NB4 (cell line): ENCODE results near the gene NAT16.

Experiments used
- DNase-seq: peaks from one replicate; pipeline ENCODE4 v3.0.0; 2010; ENCODE audit warnings: low read depth
- H3K4me3 ChIP-seq: one replicate; pipeline ENCODE4 v1.5.1; 2011; ENCODE audit warnings: mild to moderate bottlenecking, low read depth, low read length, moderate library complexity
- MYC ChIP-seq: IDR thresholded peaks from 2 replicates; pipeline ENCODE4 v1.6.1; 2011; ENCODE audit warnings: low read depth, low read length
- POLR2A ChIP-seq: IDR thresholded peaks from 2 replicates; pipeline ENCODE4 v1.6.1; 2011; ENCODE audit warnings: mild to moderate bottlenecking; ENCODE audit not compliant: insufficient read length; ENCODE audit errors: extremely low read depth
- TF ChIP-seq, protein P1 (sequence below): IDR thresholded peaks from one replicate; pipeline ENCODE4 v1.5.1; 2012; ENCODE audit warnings: low read depth, low read length
- TF ChIP-seq, protein P2 (sequence below): IDR thresholded peaks from 2 replicates; pipeline ENCODE4 v1.6.1; 2011; ENCODE audit warnings: low read depth, low read length

The NAT16 gene

DNA sequence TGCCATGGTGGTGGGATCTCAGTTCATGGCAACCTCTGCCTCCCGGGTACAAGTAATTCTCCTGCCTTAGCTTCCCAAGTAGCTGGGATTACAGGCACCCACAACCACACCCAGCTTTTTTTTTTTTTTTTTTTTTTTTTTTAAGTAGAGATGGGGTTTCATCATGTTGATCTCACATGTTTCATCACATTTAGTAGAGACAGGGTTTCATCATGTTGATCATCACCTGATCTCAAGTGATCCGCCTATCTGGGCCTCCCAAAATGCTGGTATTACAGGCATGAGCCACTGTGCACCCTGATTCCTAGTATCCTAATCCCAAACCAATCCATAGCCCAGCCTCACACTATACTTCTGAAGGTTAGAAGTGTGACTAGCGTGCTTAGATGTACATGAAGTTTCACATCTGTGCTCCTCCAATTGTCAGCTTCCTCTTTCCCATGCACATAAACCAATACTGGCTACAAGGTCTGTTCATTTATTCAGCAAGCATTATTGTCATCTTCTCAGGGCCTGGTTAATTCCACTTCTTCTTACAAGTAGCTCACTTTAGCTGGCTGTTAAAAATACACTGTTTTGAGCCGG lies 6.8 kb upstream of the NAT16 start:
- no peak overlapping the region for H3K4me3 ChIP-seq
- DNase-seq = peak; percentile 59
- TF ChIP-seq, protein P1, sequence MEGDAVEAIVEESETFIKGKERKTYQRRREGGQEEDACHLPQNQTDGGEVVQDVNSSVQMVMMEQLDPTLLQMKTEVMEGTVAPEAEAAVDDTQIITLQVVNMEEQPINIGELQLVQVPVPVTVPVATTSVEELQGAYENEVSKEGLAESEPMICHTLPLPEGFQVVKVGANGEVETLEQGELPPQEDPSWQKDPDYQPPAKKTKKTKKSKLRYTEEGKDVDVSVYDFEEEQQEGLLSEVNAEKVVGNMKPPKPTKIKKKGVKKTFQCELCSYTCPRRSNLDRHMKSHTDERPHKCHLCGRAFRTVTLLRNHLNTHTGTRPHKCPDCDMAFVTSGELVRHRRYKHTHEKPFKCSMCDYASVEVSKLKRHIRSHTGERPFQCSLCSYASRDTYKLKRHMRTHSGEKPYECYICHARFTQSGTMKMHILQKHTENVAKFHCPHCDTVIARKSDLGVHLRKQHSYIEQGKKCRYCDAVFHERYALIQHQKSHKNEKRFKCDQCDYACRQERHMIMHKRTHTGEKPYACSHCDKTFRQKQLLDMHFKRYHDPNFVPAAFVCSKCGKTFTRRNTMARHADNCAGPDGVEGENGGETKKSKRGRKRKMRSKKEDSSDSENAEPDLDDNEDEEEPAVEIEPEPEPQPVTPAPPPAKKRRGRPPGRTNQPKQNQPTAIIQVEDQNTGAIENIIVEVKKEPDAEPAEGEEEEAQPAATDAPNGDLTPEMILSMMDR = no peak
- no peak for TF ChIP-seq POLR2A
- TF ChIP-seq, protein P2, sequence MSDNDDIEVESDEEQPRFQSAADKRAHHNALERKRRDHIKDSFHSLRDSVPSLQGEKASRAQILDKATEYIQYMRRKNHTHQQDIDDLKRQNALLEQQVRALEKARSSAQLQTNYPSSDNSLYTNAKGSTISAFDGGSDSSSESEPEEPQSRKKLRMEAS = 0 out of 2 replicates have a peak, but pooled peaks have one; percentile 18

DNA sequence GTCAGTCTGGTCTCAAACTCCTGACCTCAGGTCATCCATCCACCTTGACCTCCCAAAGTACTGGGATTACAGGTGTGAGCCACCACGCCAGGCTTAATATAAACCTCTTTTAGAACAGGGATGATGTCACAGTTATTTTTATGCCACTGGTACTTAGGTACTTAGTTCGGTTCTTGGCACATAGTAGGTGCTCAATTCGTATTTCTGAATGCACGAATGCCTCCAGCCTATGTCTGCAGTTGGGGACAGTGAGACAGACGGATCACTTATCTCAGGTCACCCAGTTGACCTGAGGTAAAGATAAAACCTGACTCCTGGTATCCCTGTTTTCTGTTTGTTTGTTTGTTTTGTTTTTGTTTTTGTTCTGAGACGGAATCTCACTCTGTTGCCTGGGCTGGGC lies 6.1 kb upstream of the NAT16 start:
- no peak for TF ChIP-seq POLR2A
- TF ChIP-seq MYC = no peak
- TF ChIP-seq, protein P1 = no peak
- TF ChIP-seq, protein P2 = no peak
- no peak for DNase-seq
- H3K4me3 ChIP-seq = no peak overlapping the region

DNA sequence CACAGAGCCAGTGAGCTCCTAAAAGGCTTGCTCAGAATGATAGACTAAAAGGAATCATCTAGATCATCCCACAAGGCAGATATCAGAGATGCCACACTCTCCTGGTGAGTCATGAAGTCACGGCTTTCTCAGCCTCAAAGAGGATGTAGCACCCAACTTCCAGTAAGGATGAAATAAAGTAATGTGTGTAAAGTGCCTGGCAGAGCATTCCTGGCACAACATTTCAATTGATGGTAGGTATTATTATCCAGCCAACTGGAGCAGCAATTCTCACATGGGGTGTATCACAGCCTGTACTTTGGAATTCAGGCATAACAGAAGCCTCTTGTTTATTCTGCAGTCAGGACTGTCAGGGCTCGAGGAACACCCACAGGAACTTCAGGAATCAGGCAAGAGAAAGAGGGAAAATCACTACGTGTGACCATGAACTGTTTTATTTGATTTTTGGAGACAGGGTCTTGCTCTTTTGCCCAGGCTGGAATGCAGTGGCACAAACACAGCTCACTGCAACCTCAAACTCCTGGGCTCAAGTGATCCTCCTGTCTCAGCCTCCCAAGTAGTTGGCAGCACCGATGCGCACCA lies 5.3 kb upstream of the NAT16 start:
- no peak overlapping the region for H3K4me3 ChIP-seq
- TF ChIP-seq POLR2A = no peak
- TF ChIP-seq, protein P1 = no peak
- no peak for TF ChIP-seq MYC
- TF ChIP-seq, protein P2 = no peak
- no peak for DNase-seq

DNA sequence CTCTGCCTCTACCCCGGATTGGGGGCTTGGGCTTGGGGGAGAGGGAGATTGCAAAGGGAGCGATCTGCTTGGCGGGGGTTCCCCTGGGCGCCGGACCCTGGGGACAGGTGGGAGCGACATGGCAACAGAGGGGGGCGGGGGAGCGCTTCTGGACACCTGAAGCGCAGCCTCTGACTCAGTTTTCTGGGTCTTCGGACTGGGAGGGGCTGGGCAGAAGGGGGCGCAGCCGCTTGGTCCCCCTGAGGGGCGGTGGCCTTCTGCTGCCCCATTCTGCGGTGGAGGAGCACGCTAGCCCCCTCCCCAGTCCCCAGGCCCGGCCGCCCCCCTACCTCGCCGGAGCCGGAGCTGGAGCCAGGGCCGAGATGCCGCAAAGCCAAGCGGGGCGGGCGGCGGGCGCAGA lies 380 bp downstream of the NAT16 start:
- H3K4me3 ChIP-seq = no peak overlapping the region
- peak; percentile 2 for DNase-seq
- TF ChIP-seq, protein P1 = no peak
- no peak for TF ChIP-seq MYC
- TF ChIP-seq, protein P2 = no peak
- TF ChIP-seq POLR2A = no peak

DNA sequence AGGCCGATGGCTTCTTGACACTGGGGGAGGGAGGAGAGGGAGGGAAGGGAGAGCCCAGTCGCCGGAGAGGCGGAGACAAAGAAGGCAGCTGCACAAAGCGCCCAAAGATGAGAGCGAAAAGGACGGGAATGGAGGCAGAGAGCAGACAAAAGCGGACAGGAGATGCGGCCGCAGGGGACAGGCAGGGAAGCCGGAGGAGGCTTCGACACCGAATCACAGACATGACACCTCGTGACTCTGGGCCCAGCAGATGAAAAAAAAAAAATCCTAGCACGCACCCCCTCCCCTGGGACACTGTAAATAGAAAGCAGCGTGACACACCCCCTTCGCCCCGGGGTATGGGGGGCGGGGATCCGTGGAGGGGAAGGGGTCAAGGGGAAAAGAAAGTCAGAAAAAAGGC lies 976 bp downstream of the NAT16 start:
- H3K4me3 ChIP-seq = no peak overlapping the region
- DNase-seq = peak; percentile 37

More for the DNA sequence above, 976 bp downstream of the NAT16 start:
- TF ChIP-seq, protein P2 = no peak
- TF ChIP-seq POLR2A (no peak), MYC (no peak)
- TF ChIP-seq, protein P1 = no peak
